GM21526 (cell line): ENCODE results near the gene PTX4.

Experiments used
- ATAC-seq: cut with Tn5 transposase; IDR thresholded peaks from one replicate; pipeline ENCODE4 v1.9.1; 2021; ENCODE audit warnings: moderate library complexity; ENCODE audit not compliant: unreplicated experiment, low FRiP score

PTX4 gene

GRCh38 chr16:1501630-1502029, 12.9 kb upstream of the PTX4 start:
- no peak for ATAC-seq

DNA sequence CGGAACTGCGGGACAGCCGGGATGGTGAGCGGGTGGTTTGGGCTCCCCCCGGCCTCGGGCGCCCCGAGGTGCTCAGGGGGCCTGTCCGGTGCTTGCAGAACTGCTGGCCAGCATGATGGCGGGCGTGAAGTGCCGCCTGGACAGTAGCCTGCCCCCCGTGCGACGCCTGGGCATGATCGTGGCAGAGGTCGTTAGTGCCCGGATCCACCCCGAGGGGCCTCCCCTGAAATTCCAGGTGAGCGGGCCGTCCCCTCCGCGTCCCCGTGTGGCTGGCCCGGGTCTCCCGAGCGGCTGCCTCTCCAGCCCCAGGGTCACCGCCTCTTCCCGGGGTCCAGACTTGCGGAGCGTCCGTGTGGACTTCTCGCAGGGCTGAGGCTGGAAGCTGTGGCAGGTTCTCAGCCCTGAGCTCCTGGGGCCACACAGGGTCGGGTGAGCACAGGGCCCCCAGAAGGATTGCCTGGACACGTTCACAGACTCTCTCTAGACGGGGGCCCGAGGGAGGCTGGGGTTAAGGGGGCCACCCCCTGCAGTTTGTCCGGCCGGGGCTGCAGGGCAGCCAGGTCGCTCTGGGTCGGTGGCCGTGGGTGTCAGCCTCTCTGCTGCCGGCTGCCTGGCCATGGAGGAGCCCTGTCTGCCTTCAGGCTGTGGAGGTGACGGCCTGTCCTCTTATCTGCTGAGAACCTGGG, 11.9 kb upstream of the PTX4 start:
- no peak for ATAC-seq

- no peak for ATAC-seq
These were observed 11.2 kb upstream of the PTX4 start for GRCh38 chr16:1499756-1500464.

- ATAC-seq, result no peak
These were observed 10.3 kb upstream of the PTX4 start for GRCh38 chr16:1498899-1499676.

DNA sequence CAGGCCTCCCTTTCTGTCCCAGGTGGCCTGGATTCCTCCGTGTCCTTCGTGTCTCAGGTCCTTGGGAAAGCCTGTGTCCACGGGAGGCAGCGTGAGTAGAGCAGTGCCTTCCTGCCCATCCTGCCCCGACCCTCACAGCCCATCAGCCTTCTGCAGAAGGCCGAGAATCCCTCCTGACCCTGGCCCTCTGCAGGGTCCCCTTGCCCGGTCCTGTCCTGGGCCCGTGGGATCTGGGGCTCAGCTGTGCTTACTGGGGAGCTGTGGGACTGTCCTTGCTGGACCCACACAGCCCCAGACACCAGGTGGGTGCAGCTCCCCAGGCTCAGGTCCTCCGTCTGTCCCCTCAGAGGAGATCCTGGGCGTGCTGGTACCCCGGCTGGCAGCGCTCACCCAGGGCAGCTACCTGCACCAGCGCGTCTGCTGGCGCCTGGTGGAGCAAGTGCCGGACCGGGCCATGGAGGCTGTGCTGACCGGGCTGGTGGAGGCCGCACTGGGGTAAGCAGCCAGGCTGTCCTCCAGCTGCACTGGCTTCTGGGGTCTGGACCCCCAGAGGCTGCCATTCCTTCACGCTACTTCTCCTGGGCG, 8.4 kb upstream of the PTX4 start:
- ATAC-seq, result no peak

DNA sequence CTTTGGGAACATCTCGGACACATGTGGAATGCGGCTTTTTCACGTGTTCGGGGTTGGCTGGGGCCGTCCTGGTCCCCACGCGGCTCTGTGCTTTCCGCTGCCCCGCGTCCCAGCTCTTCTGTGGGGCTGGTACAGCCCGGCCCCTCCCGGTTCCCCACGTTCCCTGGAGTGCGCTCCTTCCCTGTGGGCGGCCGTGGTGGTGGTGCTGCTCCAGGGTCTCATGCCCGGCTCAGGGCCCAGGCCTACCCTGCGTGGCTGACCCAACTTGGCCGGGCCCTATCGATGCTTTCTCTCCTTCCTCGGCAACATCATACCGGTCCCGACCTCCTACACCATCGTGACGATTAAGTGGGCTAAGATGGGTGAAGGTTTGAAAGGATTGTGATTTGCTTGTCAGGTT, 7.7 kb upstream of the PTX4 start:
- no peak for ATAC-seq

DNA sequence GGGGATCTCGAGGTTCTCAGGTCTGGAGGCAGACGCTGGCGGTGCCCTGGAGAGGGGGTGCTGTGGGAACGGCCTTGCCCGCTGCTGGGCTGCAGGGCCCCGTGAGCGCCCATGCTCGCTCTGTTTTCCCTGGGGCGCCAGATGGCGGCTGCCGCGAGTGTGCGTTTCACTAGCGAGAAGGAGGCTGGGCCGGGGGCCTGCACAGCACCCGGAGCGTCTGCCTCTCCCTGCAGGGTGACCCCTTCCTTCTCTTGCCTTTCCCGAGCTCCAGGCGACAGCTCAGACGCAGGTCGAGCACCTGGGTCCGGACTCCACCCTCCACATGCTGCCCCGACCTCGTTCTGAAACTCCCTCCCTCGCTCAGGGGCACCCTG, 7.1 kb upstream of the PTX4 start:
- ATAC-seq, result no peak

- ATAC-seq, result no peak
These were observed 6.6 kb upstream of the PTX4 start for GRCh38 chr16:1495211-1495888.

- no peak for ATAC-seq
These were observed 6.0 kb upstream of the PTX4 start for GRCh38 chr16:1494711-1495110.

DNA sequence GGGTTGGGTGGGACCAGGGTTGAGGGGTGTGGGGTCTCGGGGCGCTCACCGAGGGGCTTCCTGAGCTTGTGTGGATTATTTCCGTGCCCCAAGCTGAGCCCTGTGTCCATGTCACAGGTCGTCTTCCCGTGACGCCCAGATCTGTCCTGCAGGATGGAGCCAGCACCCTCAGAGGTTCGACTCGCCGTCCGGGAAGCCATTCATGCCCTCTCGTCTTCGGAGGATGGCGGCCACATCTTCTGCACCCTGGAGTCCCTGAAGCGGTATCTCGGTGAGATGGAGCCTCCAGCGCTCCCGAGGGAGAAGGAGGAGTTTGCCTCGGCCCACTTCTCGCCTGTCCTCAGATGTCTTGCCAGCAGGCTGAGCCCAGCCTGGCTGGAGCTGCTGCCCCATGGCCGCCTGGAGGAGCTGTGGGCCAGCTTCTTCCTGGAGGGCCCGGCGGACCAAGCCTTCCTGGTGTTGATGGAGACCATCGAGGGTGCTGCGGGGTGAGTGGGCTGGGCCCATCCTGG, 5.4 kb upstream of the PTX4 start:
- no peak for ATAC-seq

DNA sequence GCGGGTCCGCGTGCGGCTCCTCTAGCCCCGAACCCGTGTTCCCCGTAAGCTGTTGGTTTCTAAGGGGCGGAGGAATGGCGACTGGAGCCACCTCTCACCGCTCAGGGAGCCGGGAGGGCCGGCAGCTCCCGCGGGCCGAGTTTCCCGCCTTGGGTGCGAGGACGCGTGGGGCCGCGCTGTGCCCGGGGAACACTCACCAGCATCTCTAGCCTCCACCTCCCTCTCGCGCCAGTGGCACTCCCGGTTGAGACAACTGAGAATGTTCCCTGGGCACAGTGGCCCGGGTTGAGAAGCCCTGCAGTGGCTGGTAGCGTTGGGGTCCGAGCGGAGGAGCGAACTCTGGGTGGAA, 5.0 kb upstream of the PTX4 start:
- ATAC-seq, result no peak

DNA sequence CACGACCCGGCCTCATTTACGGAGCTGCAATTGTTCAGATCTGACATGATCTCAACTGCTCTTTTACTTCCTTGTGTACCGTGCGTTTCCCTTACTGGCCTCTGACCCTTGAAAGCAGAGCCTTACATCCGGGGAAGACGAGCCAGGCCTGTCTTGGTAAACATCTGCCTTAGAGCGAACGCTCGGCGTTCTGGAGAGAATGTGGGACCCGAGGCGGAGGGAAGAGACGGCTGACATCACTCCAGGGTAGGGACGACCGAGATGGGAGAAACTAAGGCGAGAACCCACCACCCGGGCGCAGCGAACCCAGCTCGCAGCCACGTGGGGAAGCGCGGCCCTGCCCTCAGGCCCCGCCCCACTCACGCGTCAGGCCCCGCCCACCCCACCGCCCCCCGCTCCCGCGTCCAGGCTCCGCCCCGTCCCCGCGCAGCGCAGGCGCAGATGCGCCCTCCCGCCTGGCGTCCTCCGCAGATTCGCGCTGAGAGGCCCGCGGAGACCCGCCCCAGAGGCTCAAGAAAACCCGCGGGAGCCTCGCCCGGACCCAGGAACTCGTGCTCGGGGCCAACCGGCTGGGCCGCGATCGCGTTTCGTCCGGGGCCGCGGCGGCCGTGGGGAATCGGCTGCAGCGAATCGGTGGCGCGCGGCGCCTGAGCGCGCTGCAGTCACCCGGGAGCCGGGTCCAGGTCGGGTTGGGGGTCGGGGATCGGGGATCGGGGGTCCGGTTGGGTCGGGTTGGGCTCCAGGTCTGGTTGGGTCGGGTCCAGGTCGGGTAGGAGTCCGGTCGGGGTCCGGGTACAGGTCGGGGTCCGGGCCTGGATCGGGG, 4.4 kb upstream of the PTX4 start, which contains the start of gene TELO2:
TSS of gene TELO2 (plus strand) at position 438 of the 823 bp plus-strand sequence. CDS start 922 bp downstream, outside the sequence.
- no peak for ATAC-seq

DNA sequence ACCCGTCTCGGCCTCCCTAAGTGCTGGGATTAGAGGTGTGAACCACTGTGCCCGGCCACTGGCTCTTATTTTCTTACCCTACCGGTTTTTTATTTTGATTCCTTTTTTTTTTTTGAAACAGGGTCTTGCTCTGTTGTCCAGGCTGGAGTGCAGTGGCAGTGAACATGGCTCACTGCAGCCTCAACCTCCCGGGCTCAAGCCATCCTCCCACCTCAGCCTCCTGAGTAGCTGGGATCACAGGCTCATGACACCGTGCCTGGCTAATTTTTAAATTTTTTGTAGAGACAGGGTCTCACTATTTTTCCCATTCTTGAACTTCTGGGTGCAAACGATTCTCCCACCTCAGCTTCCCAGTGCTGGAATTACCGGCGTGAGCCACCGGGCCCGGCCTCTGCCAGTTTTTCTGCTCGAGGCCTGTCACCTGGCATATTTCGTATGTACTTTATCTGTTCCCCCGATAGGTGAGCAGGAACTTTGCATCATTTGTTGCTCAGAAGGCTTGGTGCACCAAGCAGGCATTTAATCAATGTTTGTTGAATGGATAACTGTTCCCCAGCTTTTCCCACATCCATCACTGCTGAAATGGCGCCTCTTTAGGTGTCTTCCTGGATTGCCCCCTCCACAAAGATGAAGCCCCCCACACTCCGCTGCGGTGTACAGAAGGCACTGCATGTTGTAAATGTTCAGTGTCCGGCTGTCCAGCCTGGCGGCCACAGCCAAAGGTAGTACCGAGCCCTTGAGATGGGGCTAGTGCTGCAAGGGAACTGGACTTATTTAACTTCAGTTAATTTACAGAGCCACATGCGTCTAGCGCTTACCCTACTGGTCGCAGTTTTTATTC, 3.6 kb upstream of the PTX4 start:
- no peak for ATAC-seq

- no peak for ATAC-seq
These were observed 2.6 kb upstream of the PTX4 start for GRCh38 chr16:1491327-1491726.

DNA sequence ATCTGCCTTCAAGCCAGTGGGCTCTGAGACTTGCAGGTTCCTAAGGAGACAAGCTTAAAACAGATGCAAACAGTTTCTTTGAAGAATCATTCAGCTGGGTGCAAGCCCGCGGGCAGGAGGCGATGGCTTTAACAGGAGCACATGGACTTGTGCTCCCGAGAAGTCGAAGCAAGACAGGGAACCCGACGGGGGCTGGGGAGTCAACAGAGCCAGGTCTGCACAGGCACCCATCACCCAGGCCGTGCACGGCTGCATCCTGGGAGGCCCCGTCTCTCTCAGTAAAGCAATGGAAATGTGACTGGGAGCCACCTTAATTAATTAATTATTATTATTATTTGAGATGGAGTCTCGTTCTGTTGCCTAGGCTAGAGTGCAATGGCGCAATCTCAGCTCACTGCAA, 333 bp upstream of the PTX4 start:
- ATAC-seq, result no peak

GRCh38 chr16:1488054-1488601, 616 bp downstream of the PTX4 start:
- ATAC-seq, result no peak

DNA sequence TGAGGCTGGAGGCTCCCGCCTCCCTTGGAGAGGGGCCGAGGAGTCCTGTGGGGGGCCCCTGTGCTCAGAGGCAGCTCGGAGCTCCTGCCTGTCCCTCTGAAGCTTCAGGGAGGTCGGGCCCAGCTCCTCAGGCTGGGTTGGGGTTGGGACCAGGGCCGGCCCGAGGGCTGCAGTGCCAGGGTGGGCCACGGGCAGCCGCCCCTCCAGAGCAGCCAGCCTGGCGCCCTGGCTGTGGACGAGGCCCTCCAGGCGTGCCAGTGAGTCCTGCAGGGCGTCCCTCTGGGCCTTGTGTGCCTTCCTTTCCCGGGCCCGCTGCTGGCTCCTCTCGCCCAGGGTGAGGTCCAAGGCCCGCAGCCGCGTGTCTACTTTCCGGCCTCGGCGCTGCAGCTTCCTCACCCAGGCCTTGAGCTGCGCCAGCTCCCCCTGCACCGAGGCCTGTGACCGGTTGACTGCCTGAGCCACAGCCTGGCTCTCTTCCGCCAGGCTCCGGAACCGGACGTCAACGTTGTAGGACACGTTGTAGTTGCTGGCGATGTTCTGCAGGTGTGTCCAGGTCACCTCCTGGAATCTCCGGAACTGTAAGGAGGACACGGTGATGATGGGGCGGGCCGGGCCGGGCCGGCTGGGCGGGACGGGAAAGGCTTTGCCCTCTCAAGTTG, 1.2 kb downstream of the PTX4 start:
- ATAC-seq, result no peak
